HepG2 (cell line): ENCODE results near the gene EYA2. TPM values are rescaled to one million over a fixed set of nuclear protein-coding genes. Genes with fewer than 3 reads are reported as not detected.
A peak's percentile ranks its signal among the peaks of the same experiment; 100 is the strongest.

Experiments
- ATAC-seq: fragments of 200-7000 bp; cut with Tn5 transposase; 3 replicates; pipeline ENCODE4 v1.9.1; 2020; ENCODE audit warnings: mild to moderate bottlenecking, moderate library complexity
- BruUV-seq: library from RNA; stranded (reverse); fragments of 400-500 nt; replicated peaks from 2 replicates; lab custom pipeline; 2021; lab: Mats Ljungman, UMichigan
- CTCF ChIA-PET: fragments of 300-600 bp; formaldehyde crosslinking; extraction: SDS; loops from one replicate; lab custom pipeline; 2021; ENCODE audit warnings: low total read pairs, inconsistent platforms, low intra/inter-chr PET ratio; lab: Yijun Ruan, JAX
- POLR2A ChIA-PET: fragments of 350-600 bp; sonication (Branson Sonifier 250); formaldehyde crosslinking; loops from one replicate; lab custom pipeline; 2020; ENCODE audit warnings: antibody characterized with exemption, inconsistent platforms; lab: Yijun Ruan, JAX
- DNase-seq: peaks from one replicate; pipeline ENCODE4 v3.0.0-alpha.2; 2015; ENCODE audit warnings: low spot score
- FAIRE-seq: peaks from 3 replicates; lab custom pipeline; 2011; peaks lifted over from hg19 to GRCh38; lab: Jason Lieb, UNC
- H2AFZ ChIP-seq: one replicate; pipeline ENCODE4 v1.6.1; 2011; ENCODE audit warnings: low read length, inconsistent platforms
- H3K27ac ChIP-seq: fragments of 300-600 bp; 3 replicates; pipeline ENCODE4 v1.8.0; 2011; ENCODE audit warnings: mixed run types, mild to moderate bottlenecking, mixed read lengths, low read length, inconsistent platforms; ENCODE audit not compliant: insufficient read depth; ENCODE audit errors: extremely low read length
- H3K27me3 ChIP-seq, 2 experiments: fragments of 200-600 bp in 1 of 2; 2 replicates in 1 of 2; 3 replicates in 1 of 2; pipeline versions ENCODE4 v1.6.0 to v1.8.0; 2011; ENCODE audit warnings: low read length in 2 of 2, mild to moderate bottlenecking in 2 of 2, moderate library complexity in 2 of 2, inconsistent platforms in 1 of 2; ENCODE audit not compliant: insufficient read depth in 2 of 2, control insufficient read depth in 1 of 2
- H3K36me3 ChIP-seq, 2 experiments: fragments of 200-600 bp in 1 of 2; replicated peaks in 1 of 2; 2 replicates in 1 of 2; 3 replicates in 1 of 2; pipeline versions ENCODE4 v1.5.1 to v1.8.0; 2011; ENCODE audit warnings: low read length in 2 of 2, inconsistent platforms in 1 of 2; ENCODE audit not compliant: insufficient read depth in 2 of 2, control insufficient read depth in 1 of 2
- H3K4me1 ChIP-seq: 2 replicates; pipeline ENCODE4 v1.5.1; 2012; ENCODE audit warnings: low read length, inconsistent platforms; ENCODE audit not compliant: insufficient read depth
- H3K4me2 ChIP-seq: 2 replicates; pipeline ENCODE4 v1.6.0; 2011; ENCODE audit warnings: low read depth, low read length, inconsistent platforms
- H3K4me3 ChIP-seq, 3 experiments: fragments of 200-600 bp in 1 of 3; sonication (generic), shearing (Covaris generic) in 1 of 3; replicated peaks in 1 of 3; 2 replicates each; pipeline ENCODE4 v1.5.1; 2011 to 2016; ENCODE audit warnings: low read length in 3 of 3, inconsistent platforms in 2 of 3, low read depth in 2 of 3, mild to moderate bottlenecking in 2 of 3, control low read depth in 1 of 3, mixed read lengths in 1 of 3; ENCODE audit not compliant: insufficient read depth in 1 of 3
- H3K79me2 ChIP-seq: one replicate; pipeline ENCODE4 v1.6.1; 2011; ENCODE audit warnings: low read length, inconsistent platforms; ENCODE audit not compliant: insufficient read depth
- H3K9ac ChIP-seq: 2 replicates; pipeline ENCODE4 v1.6.0; 2011; ENCODE audit warnings: mild to moderate bottlenecking, low read depth, low read length, inconsistent platforms; ENCODE audit not compliant: insufficient read depth
- H3K9me3 ChIP-seq: 2 replicates; pipeline ENCODE4 v1.5.1; 2012; ENCODE audit warnings: mild to moderate bottlenecking, low read length
- H4K20me1 ChIP-seq: 2 replicates; pipeline ENCODE4 v1.6.0; 2011; ENCODE audit warnings: inconsistent platforms, mild to moderate bottlenecking, low read length, moderate library complexity; ENCODE audit not compliant: insufficient read depth
- CBX1 ChIP-seq: IDR thresholded peaks from one replicate; pipeline ENCODE4 v1.6.1; 2016; ENCODE audit warnings: antibody characterized with exemption, low read depth
- CBX2 ChIP-seq, 2 experiments: fragments of 200-600 bp in 1 of 2; sonication (generic); formaldehyde crosslinking in 1 of 2; IDR thresholded peaks; 2 replicates each; pipeline versions ENCODE4 v1.7.0 to v1.8.1; 2018 to 2022; ENCODE audit warnings: low read depth in 2 of 2, low read length in 1 of 2, mild to moderate bottlenecking in 1 of 2, missing genetic modification reagents in 1 of 2
- EZH2 ChIP-seq: conservative IDR thresholded peaks from 2 replicates; pipeline ENCODE4 v1.6.1; 2012; ENCODE audit warnings: mild to moderate bottlenecking, low read depth, low read length, moderate library complexity
- HCFC1 ChIP-seq: fragments of 150-350 bp; IDR thresholded peaks from 2 replicates; pipeline ENCODE4 v1.6.1; 2014; ENCODE audit warnings: low read depth, low read length
- KDM5B ChIP-seq: sonication (generic); formaldehyde crosslinking; IDR thresholded peaks from 2 replicates; pipeline ENCODE4 v1.4.0; 2020; ENCODE audit warnings: missing genetic modification reagents, mild to moderate bottlenecking, borderline replicate concordance
- MTF2 ChIP-seq: sonication (generic); formaldehyde crosslinking; IDR thresholded peaks from 2 replicates; pipeline ENCODE4 v1.5.0; 2020; ENCODE audit warnings: missing genetic modification reagents, borderline replicate concordance
- POLR2AphosphoS2 ChIP-seq: IDR thresholded peaks from 2 replicates; pipeline ENCODE4 v1.6.1; 2011; ENCODE audit warnings: low read depth, low read length, improper control_type of control experiment
- RBM22 ChIP-seq: fragments of 200-400 bp; formaldehyde crosslinking; optimal IDR thresholded peaks from 2 replicates; pipeline ENCODE3; 2017; ENCODE audit warnings: mild to moderate bottlenecking, low read length, moderate library complexity
- SP5 ChIP-seq: IDR thresholded peaks from 2 replicates; pipeline ENCODE4 v1.6.1; 2016; ENCODE audit warnings: low read depth, borderline replicate concordance
- ZFP90 ChIP-seq: sonication (generic); formaldehyde crosslinking; IDR thresholded peaks from 2 replicates; pipeline ENCODE4 v1.8.0; 2022; ENCODE audit warnings: missing genetic modification reagents, mild to moderate bottlenecking, inconsistent platforms, borderline replicate concordance
- ZNF337 ChIP-seq: sonication (generic); formaldehyde crosslinking; IDR thresholded peaks from 2 replicates; pipeline ENCODE4 v1.5.1; 2020; ENCODE audit warnings: missing genetic modification reagents, low read depth, mild to moderate bottlenecking, borderline replicate concordance
- ZNF629 ChIP-seq: sonication (generic); formaldehyde crosslinking; conservative IDR thresholded peaks from 2 replicates; pipeline ENCODE4 v1.5.0; 2020; ENCODE audit warnings: missing genetic modification reagents
- WGBS: methylation state at CpG from one replicate; pipeline ENCODE4 v1.1.6; 2017; ENCODE audit warnings: low lambda C conversion rate; 5-methylcytosine and 5-hydroxymethylcytosine counted together
- in situ Hi-C: cut with HindIII; loops from 2 replicates; pipeline ENCODE4 v1.10.0; 2017; ENCODE audit warnings: low pct_unique_long_range_greater_than_20kb; ENCODE audit not compliant: extremely low pct_ligation_motif_present
- intact Hi-C: fragments of 100-400 bp; cut with micrococcal nuclease; formaldehyde crosslinking; loops from one replicate; pipeline ENCODE4 v1.10.0; 2022; ENCODE audit not compliant: unreplicated experiment
- polyA plus RNA-seq, 8 experiments: library from polyadenylated mRNA; depleted of rRNA in 3 of 8; stranded (reverse) in 7 of 8; unstranded in 1 of 8; fragments of >200 nt; fragmentation: Illumina TruSeq in 4 of 8; extraction: Trizol in 4 of 8; gene quantifications; 2 replicates each; pipeline versions ENCODE4 v1.2.1 to v1.2.3, GENCODE V29; 2011 to 2016; ENCODE audit warnings: low read depth in 4 of 8, missing spikeins in 1 of 8, mixed read lengths in 1 of 8; ENCODE audit not compliant: insufficient read depth in 1 of 8
- total RNA-seq, 5 experiments: library from RNA; depleted of rRNA; stranded (reverse); fragments of >200 nt; fragmentation: Illumina TruSeq; extraction: Trizol; gene quantifications; 2 replicates each; pipeline ENCODE4 v1.2.3, GENCODE V29; 2016; ENCODE audit warnings: low read depth in 1 of 5

EYA2 gene
- total and polyA plus RNA-seq, 2 of the 13 experiments (the other 11 are each of a cell fraction or from before 2014, with no cell fraction given) = not detected

DNA sequence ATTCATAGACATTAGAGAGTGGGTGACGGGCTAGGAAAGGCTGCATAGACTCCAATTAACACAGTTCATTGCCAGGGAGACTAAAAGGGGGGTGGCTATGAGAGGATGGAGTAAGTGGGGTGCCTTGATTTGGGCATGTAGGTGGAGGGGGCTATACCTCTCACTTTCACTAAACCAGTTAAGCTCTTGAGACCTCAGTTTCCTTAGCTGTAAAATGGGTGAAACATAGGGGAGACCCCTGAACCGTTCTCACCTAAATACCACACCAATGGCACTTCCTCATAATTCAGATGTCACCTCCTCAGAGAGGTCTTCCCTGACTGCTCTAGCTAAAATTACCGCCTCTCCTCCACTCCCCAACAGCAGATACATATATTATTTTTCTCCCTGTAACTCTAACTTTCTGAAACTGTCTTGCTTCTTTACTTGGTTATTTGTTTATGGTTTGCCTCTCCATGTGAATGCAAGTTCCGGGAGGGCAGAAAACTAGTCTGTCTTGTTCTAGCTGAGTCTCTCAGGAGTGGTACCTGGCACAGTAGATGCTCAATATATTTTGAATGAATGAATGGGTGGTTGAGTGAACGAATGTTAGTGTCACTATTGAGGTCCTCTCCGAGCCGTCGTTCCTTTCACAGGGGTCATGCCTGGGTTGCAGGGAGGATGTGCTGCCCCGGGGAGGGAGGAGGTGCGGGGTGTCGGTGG lies 615 bp upstream of the EYA2 start (continued):
- TF ChIP-seq SP5 (CRISPR knock-in tag) = no peak
- TF ChIP-seq ZNF629 = 0 out of 2 replicates have a peak, but pooled peaks have one; percentile 8
- TF ChIP-seq CBX1 = no peak

DNA sequence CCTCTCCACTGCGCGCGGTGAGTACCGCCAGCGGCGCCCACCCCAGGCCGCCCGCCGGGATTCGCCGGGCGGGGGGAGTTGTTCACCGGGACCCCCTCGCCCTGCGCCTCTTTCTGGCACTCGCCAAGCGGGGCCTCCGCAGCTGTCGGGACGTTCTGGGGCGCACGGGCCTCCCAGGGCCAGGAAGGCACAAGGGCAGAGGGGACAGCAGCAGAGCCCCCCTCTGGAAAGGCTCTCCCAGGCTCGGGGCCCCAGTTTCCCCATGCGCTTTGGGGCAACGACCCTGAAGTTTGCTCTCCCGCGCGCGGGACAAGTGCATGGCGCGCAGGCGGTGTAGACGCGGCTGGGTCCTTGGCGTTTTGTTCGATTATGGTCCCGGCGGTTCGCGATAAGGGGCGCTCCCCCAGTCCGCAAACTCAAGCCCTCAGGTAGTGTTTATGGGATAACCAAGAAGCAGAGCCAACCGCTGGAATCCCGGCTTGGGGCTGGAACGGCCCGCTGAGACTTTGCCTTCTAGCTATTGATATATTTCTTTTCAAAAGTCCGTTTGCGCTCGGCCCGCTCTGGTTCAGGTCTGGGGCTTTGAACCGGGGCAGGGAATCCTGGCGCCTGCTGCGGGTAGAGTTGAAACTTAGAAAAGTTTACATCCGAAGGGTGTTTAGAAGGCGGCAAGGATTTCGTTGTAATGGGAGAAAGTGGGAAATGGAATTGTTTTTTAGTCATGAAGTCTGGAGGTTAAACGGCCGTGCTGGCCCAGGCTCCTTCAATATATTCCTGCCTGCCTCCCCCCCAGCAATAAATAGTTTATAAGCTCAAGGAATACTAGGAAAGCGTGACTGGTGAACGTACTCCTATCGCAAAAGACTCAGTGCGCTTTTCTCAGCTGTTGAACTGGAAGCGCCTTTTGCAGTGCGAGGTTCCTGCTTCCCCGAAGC lies 595 bp downstream of the EYA2 start:
- Histone ChIP-seq H3K79me2 (no peaks in the 10 kb centered on the region), H3K27me3 (peaks cover 21 to 67% of the 10 kb centered on the region in 2 experiments; a peak in 4 of 5 replicates), H3K4me2 (no peak overlapping the region), H4K20me1 (no peaks in the 10 kb centered on the region), H3K4me3 (no peak overlapping the region), H3K9ac (no peak overlapping the region), H3K27ac (no peak overlapping the region), H3K4me1 (no peaks in the 10 kb centered on the region), H2AFZ (no peak overlapping the region), H3K36me3 (no peaks in the 10 kb centered on the region), H3K9me3 (no peaks in the 10 kb centered on the region)
- ChIA-PET POLR2A (no interaction called here), CTCF (no interaction called here)
- intact Hi-C loops = no loop called here
- WGBS = 54% methylated on average over 43 of the region's 65 CpGs
- DNase-seq (no peak), FAIRE-seq (no peak), ATAC-seq (no peak; the same call in 2 of the 3 replicates)
- no TSS peak for BruUV-seq
- in situ Hi-C loops = no loop called here
- no peak for TF ChIP-seq HCFC1
- 0 out of 2 replicates have a peak, but pooled peaks have one; percentile 27 for TF ChIP-seq KDM5B (CRISPR knock-in tag)
- TF ChIP-seq ZFP90 (CRISPR knock-in tag) = no peak
- peak; percentile 95; the same call in 1 of the 2 replicates for TF ChIP-seq EZH2
- TF ChIP-seq CBX2 (IDR thresholded peaks at IDR 0.05; ENCODE audit: low read depth, low read length) = 0 out of 2 replicates have a peak, but pooled peaks have one; percentile 18
- TF ChIP-seq CBX2 (CRISPR knock-in tag; IDR thresholded peaks at IDR 0.05; ENCODE audit: low read depth) = no peak
- TF ChIP-seq ZNF337 (CRISPR knock-in tag) = no peak
- no peak for TF ChIP-seq CBX1
- no peak for TF ChIP-seq RBM22
- no peak for TF ChIP-seq POLR2AphosphoS2
- peak; percentile 29; the same call in 1 of the 2 replicates for TF ChIP-seq MTF2 (CRISPR knock-in tag)
